Brain pericyte (primary cell): ENCODE results near the gene ADAMTS16.
"Not testable (repeated sequence)": the region's sequence is repeated elsewhere in the genome, so short reads cannot be mapped to it uniquely, and the experiment has no call there.

Experiments
- DNase-seq: peaks from one replicate; pipeline ENCODE4 v3.0.0-alpha.2; 2012; ENCODE audit warnings: low read depth, low spot score

The ADAMTS16 gene

GRCh38 chr5:5139777-5140478 lies at the start of gene ADAMTS16:
Gene ADAMTS16 (plus strand): TSS chr5:5140330. CDS start chr5:5140468, 138 bp downstream.
- DNase-seq = no peak

- DNase-seq = no peak
Measured at GRCh38 chr5:5092149-5092548, 48.0 kb upstream of the ADAMTS16 start.

- no peak for DNase-seq
Measured at GRCh38 chr5:5100635-5101034, 39.5 kb upstream of the ADAMTS16 start.

GRCh38 chr5:5101676-5102075 lies 38.5 kb upstream of the ADAMTS16 start:
- no peak for DNase-seq

GRCh38 chr5:5103245-5103644 lies 36.9 kb upstream of the ADAMTS16 start:
- no peak for DNase-seq

GRCh38 chr5:5104550-5104949 lies 35.6 kb upstream of the ADAMTS16 start:
- DNase-seq = no peak

GRCh38 chr5:5105531-5105930 lies 34.6 kb upstream of the ADAMTS16 start:
- DNase-seq = no peak

GRCh38 chr5:5116956-5117355 lies 23.2 kb upstream of the ADAMTS16 start:
- DNase-seq = no peak

- DNase-seq = no peak
Measured at GRCh38 chr5:5122776-5123175, 17.4 kb upstream of the ADAMTS16 start.

- DNase-seq = no peak
Measured at GRCh38 chr5:5124231-5124630, 15.9 kb upstream of the ADAMTS16 start.

- no peak for DNase-seq
Measured at GRCh38 chr5:5126444-5126843, 13.7 kb upstream of the ADAMTS16 start.

- no peak for DNase-seq
Measured at GRCh38 chr5:5128766-5129165, 11.4 kb upstream of the ADAMTS16 start.

- no peak for DNase-seq
Measured at GRCh38 chr5:5132234-5132633, 7.9 kb upstream of the ADAMTS16 start.

- no peak for DNase-seq
Measured at GRCh38 chr5:5132693-5133295, 7.3 kb upstream of the ADAMTS16 start.

- no peak for DNase-seq
Measured at GRCh38 chr5:5134107-5134506, 6.0 kb upstream of the ADAMTS16 start.

- DNase-seq = no peak
Measured at GRCh38 chr5:5135957-5136676, 4.0 kb upstream of the ADAMTS16 start.

- not testable (repeated sequence) for DNase-seq
Measured at GRCh38 chr5:5137851-5138250, 2.3 kb upstream of the ADAMTS16 start.

- DNase-seq = no peak
Measured at GRCh38 chr5:5139336-5139776, 774 bp upstream of the ADAMTS16 start.

- no peak for DNase-seq
Measured at GRCh38 chr5:5140479-5141338, 579 bp downstream of the ADAMTS16 start.

GRCh38 chr5:5141339-5141599 lies 1.1 kb downstream of the ADAMTS16 start:
- no peak for DNase-seq

GRCh38 chr5:5141625-5142525 lies 1.7 kb downstream of the ADAMTS16 start:
- no peak for DNase-seq
